ENCODE results near the gene OR51G2. TPM values are rescaled to one million over a fixed set of nuclear protein-coding genes. Genes with fewer than 3 reads are reported as not detected.

OR51G2 gene
- total RNA-seq, 1 experiment from 2014 or later: not detected

GRCh38 chr11:4887591-4887990 is 31.6 kb downstream of the OR51G2 start:
- ChIA-PET CTCF (no interaction called here), POLR2A (no interaction called here)
- peaks cover 3% of the 10 kb centered on the region; the same call in 1 of the 2 replicates for H3K9me3 Mint-ChIP-seq
- no peaks in the 10 kb centered on the region for H3K4me1 Mint-ChIP-seq
- H3K36me3 Mint-ChIP-seq: no peaks in the 10 kb centered on the region
- TF ChIP-seq NFYB (CRISPR knock-in tag; conservative IDR thresholded peaks at IDR 0.05; ENCODE audit: low read depth): no peak
- no peak for TF ChIP-seq GABPB1 (CRISPR knock-in tag; IDR thresholded peaks at IDR 0.05)
- no peak for TF ChIP-seq CREB1 (CRISPR knock-in tag; IDR thresholded peaks at IDR 0.05)
- TF ChIP-seq NR1H2 (CRISPR knock-in tag; IDR thresholded peaks at IDR 0.05): no peak
- TF ChIP-seq, protein P1, sequence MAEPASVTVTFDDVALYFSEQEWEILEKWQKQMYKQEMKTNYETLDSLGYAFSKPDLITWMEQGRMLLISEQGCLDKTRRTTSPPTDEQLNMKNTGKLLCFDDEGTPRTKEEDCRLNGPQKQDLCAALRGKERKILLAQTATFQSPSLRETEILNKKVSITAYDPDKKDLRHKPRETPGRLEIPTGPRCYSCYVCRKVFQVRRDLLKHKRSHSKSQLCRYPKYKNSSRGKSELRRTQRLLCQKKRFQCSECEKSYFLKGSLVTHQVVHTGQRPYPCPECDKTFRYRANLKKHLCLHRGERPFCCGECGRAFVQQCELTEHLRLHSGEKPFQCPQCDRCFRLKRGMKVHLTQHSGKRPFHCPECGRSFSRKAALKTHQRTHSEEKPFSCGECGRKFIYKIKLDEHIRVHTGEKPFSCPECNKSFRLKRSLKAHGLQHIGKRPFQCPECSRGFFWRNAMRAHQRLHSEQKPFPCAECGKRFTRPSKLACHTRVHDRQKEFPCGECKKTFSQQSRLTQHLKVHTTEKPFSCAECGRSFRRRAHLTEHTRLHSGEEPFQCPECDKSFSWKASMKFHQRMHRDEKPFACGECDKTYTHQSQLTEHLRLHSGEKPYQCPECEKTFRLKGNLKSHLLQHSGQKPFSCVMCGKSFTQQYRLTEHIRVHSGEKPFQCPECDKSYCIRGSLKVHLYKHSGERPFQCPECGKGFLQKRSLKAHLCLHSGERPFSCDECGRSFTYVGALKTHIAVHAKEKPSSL (CRISPR knock-in tag; conservative IDR thresholded peaks at IDR 0.05): no peak
- TF ChIP-seq RELA (CRISPR knock-in tag; IDR thresholded peaks at IDR 0.05; ENCODE audit: borderline replicate concordance): no peak
- no peak for TF ChIP-seq CTCF (IDR thresholded peaks at IDR 0.05)
- TF ChIP-seq SMAD4 (CRISPR knock-in tag; IDR thresholded peaks at IDR 0.05): no peak
- TF ChIP-seq, protein P2, sequence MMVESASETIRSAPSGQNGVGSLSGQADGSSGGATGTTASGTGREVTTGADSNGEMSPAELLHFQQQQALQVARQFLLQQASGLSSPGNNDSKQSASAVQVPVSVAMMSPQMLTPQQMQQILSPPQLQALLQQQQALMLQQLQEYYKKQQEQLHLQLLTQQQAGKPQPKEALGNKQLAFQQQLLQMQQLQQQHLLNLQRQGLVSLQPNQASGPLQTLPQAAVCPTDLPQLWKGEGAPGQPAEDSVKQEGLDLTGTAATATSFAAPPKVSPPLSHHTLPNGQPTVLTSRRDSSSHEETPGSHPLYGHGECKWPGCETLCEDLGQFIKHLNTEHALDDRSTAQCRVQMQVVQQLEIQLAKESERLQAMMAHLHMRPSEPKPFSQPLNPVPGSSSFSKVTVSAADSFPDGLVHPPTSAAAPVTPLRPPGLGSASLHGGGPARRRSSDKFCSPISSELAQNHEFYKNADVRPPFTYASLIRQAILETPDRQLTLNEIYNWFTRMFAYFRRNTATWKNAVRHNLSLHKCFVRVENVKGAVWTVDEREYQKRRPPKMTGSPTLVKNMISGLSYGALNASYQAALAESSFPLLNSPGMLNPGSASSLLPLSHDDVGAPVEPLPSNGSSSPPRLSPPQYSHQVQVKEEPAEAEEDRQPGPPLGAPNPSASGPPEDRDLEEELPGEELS (CRISPR knock-in tag; IDR thresholded peaks at IDR 0.05): no peak
- no peak for TF ChIP-seq CREM (CRISPR knock-in tag; IDR thresholded peaks at IDR 0.05)
- no peak for TF ChIP-seq EMX1 (CRISPR knock-in tag; IDR thresholded peaks at IDR 0.05)
- TF ChIP-seq PREB (CRISPR knock-in tag; IDR thresholded peaks at IDR 0.05; ENCODE audit: borderline replicate concordance): no peak
- ATAC-seq: no peak
- DNase-seq (ENCODE audit: low spot score): no peak
- H3K27ac Mint-ChIP-seq: no peak overlapping the region
- H3K4me3 Mint-ChIP-seq: no peak overlapping the region
- H3K27me3 Mint-ChIP-seq (ENCODE audit: low read depth): no peaks in the 10 kb centered on the region

- CTCF ChIA-PET: no interaction called here
- no peaks in the 10 kb centered on the region for H3K4me1 Mint-ChIP-seq
These were observed 33.0 kb downstream of the OR51G2 start for GRCh38 chr11:4886186-4886585.

More at GRCh38 chr11:4886186-4886585, 33.0 kb downstream of the OR51G2 start:
- DNase-seq (ENCODE audit: low spot score): no peak
- H3K4me3 Mint-ChIP-seq: no peak overlapping the region
- H3K27me3 Mint-ChIP-seq (ENCODE audit: low read depth): no peaks in the 10 kb centered on the region; the same call in 1 of the 2 replicates
- ATAC-seq: no peak
- peaks cover 3% of the 10 kb centered on the region; the same call in 1 of the 2 replicates for H3K9me3 Mint-ChIP-seq
- POLR2A ChIA-PET: no interaction called here
- TF ChIP-seq ZNF317 (CRISPR knock-in tag; IDR thresholded peaks at IDR 0.05; ENCODE audit: borderline replicate concordance, low read depth): no peak
- TF ChIP-seq TEAD4 (CRISPR knock-in tag; IDR thresholded peaks at IDR 0.05): no peak
- TF ChIP-seq, protein P3, sequence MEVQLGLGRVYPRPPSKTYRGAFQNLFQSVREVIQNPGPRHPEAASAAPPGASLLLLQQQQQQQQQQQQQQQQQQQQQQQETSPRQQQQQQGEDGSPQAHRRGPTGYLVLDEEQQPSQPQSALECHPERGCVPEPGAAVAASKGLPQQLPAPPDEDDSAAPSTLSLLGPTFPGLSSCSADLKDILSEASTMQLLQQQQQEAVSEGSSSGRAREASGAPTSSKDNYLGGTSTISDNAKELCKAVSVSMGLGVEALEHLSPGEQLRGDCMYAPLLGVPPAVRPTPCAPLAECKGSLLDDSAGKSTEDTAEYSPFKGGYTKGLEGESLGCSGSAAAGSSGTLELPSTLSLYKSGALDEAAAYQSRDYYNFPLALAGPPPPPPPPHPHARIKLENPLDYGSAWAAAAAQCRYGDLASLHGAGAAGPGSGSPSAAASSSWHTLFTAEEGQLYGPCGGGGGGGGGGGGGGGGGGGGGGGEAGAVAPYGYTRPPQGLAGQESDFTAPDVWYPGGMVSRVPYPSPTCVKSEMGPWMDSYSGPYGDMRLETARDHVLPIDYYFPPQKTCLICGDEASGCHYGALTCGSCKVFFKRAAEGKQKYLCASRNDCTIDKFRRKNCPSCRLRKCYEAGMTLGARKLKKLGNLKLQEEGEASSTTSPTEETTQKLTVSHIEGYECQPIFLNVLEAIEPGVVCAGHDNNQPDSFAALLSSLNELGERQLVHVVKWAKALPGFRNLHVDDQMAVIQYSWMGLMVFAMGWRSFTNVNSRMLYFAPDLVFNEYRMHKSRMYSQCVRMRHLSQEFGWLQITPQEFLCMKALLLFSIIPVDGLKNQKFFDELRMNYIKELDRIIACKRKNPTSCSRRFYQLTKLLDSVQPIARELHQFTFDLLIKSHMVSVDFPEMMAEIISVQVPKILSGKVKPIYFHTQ (CRISPR knock-in tag; IDR thresholded peaks at IDR 0.05): no peak
- TF ChIP-seq NR1H2 (CRISPR knock-in tag; IDR thresholded peaks at IDR 0.05): no peak
- TF ChIP-seq, protein P4, sequence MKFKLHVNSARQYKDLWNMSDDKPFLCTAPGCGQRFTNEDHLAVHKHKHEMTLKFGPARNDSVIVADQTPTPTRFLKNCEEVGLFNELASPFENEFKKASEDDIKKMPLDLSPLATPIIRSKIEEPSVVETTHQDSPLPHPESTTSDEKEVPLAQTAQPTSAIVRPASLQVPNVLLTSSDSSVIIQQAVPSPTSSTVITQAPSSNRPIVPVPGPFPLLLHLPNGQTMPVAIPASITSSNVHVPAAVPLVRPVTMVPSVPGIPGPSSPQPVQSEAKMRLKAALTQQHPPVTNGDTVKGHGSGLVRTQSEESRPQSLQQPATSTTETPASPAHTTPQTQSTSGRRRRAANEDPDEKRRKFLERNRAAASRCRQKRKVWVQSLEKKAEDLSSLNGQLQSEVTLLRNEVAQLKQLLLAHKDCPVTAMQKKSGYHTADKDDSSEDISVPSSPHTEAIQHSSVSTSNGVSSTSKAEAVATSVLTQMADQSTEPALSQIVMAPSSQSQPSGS (CRISPR knock-in tag; IDR thresholded peaks at IDR 0.05; ENCODE audit: borderline replicate concordance, low read depth): no peak
- no peak for TF ChIP-seq NFYB (CRISPR knock-in tag; conservative IDR thresholded peaks at IDR 0.05; ENCODE audit: low read depth)
- TF ChIP-seq ESRRA (CRISPR knock-in tag; IDR thresholded peaks at IDR 0.05; ENCODE audit: borderline replicate concordance): no peak
- no peak for TF ChIP-seq ETV6 (CRISPR knock-in tag; IDR thresholded peaks at IDR 0.05)
- no peak for TF ChIP-seq MYBL2 (CRISPR knock-in tag; IDR thresholded peaks at IDR 0.05)
- H3K27ac Mint-ChIP-seq: no peak overlapping the region
- no peaks in the 10 kb centered on the region for H3K36me3 Mint-ChIP-seq

Data from WTC11 (cell line).